22Rv1 (cell line): ENCODE measurements around the gene RXRG.
"Not testable (repeated sequence)": the region's sequence is repeated elsewhere in the genome, so short reads cannot be mapped to it uniquely, and the experiment has no call there.

Experiments
- H3K27ac ChIP-seq: fragments of 450-650 bp; 2 replicates; pipeline ENCODE4 v1.5.1; 2017
- CTCF ChIP-seq: fragments of 450-650 bp; IDR thresholded peaks from 2 replicates; pipeline ENCODE4 v1.5.1; 2017; ENCODE audit warnings: mild to moderate bottlenecking
- ZFX ChIP-seq: fragments of 450-650 bp; IDR thresholded peaks from 2 replicates; pipeline ENCODE4 v1.6.1; 2017; ENCODE audit warnings: antibody characterized with exemption, borderline replicate concordance

The RXRG gene

GRCh38 chr1:165463978-165464377 lies 19.1 kb upstream of the RXRG start:
- TF ChIP-seq CTCF (no peak), ZFX (no peak)
- H3K27ac ChIP-seq, result no peak overlapping the region

GRCh38 chr1:165459683-165460082 lies 14.8 kb upstream of the RXRG start:
- H3K27ac ChIP-seq, result not testable (repeated sequence)

GRCh38 chr1:165456861-165457260 lies 11.9 kb upstream of the RXRG start:
- TF ChIP-seq CTCF, result no peak
- TF ChIP-seq ZFX, result no peak

GRCh38 chr1:165456114-165456513 lies 11.2 kb upstream of the RXRG start:
- no peak overlapping the region for H3K27ac ChIP-seq
- no peak for TF ChIP-seq CTCF
- TF ChIP-seq ZFX, result no peak

More at GRCh38 chr1:165456861-165457260, 11.9 kb upstream of the RXRG start:
- H3K27ac ChIP-seq, result no peak overlapping the region

- no peak for TF ChIP-seq ZFX
- no peak for TF ChIP-seq CTCF
- H3K27ac ChIP-seq, result no peak overlapping the region
These were observed 10.2 kb upstream of the RXRG start for GRCh38 chr1:165455111-165455510.

GRCh38 chr1:165454091-165454610 lies 9.2 kb upstream of the RXRG start:
- no peak for TF ChIP-seq CTCF
- TF ChIP-seq ZFX, result no peak
- no peak overlapping the region for H3K27ac ChIP-seq

GRCh38 chr1:165452336-165453130 lies 7.6 kb upstream of the RXRG start:
- no peak overlapping the region for H3K27ac ChIP-seq
- TF ChIP-seq CTCF (no peak), ZFX (no peak)
